HepG2 (cell line): Measurements from ENCODE around the gene TFAP2E. TPM values are rescaled to one million over a fixed set of nuclear protein-coding genes. Genes with fewer than 3 reads are reported as not detected.

Experiments used
- GATAD2A ChIP-seq: IDR thresholded peaks from 2 replicates; pipeline ENCODE4 v1.6.1; 2016
- PLSCR1 ChIP-seq: sonication (generic); formaldehyde crosslinking; IDR thresholded peaks from 2 replicates; pipeline ENCODE4 v1.5.0; 2020; ENCODE audit warnings: missing genetic modification reagents, mild to moderate bottlenecking, borderline replicate concordance
- POLR2A ChIP-seq, 2 experiments: IDR thresholded peaks; 2 replicates each; pipeline ENCODE4 v1.6.1; 2011; ENCODE audit warnings: low read depth in 2 of 2, low read length in 2 of 2, mild to moderate bottlenecking in 1 of 2, moderate library complexity in 1 of 2; ENCODE audit not compliant: insufficient read depth in 1 of 2
- U2AF2 ChIP-seq: fragments of 200-400 bp; formaldehyde crosslinking; IDR thresholded peaks from 2 replicates; pipeline ENCODE4 v1.6.1; 2017; ENCODE audit warnings: low read depth, mild to moderate bottlenecking, low read length
- ZBTB1 ChIP-seq: sonication (generic); formaldehyde crosslinking; IDR thresholded peaks from 2 replicates; pipeline ENCODE4 v1.4.0; 2020; ENCODE audit warnings: missing genetic modification reagents, borderline replicate concordance
- ZBTB20 ChIP-seq: sonication (generic); formaldehyde crosslinking; IDR thresholded peaks from 2 replicates; pipeline ENCODE4 v1.8.1; 2023; ENCODE audit warnings: missing genetic modification reagents, low read depth, mild to moderate bottlenecking, borderline replicate concordance
- ZNF317 ChIP-seq: sonication (generic); formaldehyde crosslinking; IDR thresholded peaks from 2 replicates; pipeline ENCODE4 v1.5.0; 2020; ENCODE audit warnings: mild to moderate bottlenecking, missing genetic modification reagents
- ZNF407 ChIP-seq: sonication (generic); formaldehyde crosslinking; IDR thresholded peaks from one replicate; pipeline ENCODE4 v1.5.1; 2020; ENCODE audit warnings: mild to moderate bottlenecking, missing genetic modification reagents; ENCODE audit errors: not compliant biosample characterization
- polyA plus RNA-seq, 8 experiments: library from polyadenylated mRNA; depleted of rRNA in 3 of 8; stranded (reverse) in 7 of 8; unstranded in 1 of 8; fragments of >200 nt; fragmentation: Illumina TruSeq in 4 of 8; extraction: Trizol in 4 of 8; gene quantifications; 2 replicates each; pipeline versions ENCODE4 v1.2.1 to v1.2.3, GENCODE V29; 2011 to 2016; ENCODE audit warnings: low read depth in 4 of 8, missing spikeins in 1 of 8, mixed read lengths in 1 of 8; ENCODE audit not compliant: insufficient read depth in 1 of 8
- total RNA-seq, 5 experiments: library from RNA; depleted of rRNA; stranded (reverse); fragments of >200 nt; fragmentation: Illumina TruSeq; extraction: Trizol; gene quantifications; 2 replicates each; pipeline ENCODE4 v1.2.3, GENCODE V29; 2016; ENCODE audit warnings: low read depth in 1 of 5
- TF ChIP-seq, protein P1 (sequence below): sonication (generic); formaldehyde crosslinking; IDR thresholded peaks from 2 replicates; pipeline ENCODE4 v1.4.0; 2020; ENCODE audit warnings: mild to moderate bottlenecking, missing genetic modification reagents

TFAP2E gene
- total and polyA plus RNA-seq, 2 of the 13 experiments (the other 11 are each of a cell fraction or from before 2014, with no cell fraction given), result 0.31 to 0.41 TPM

GRCh38 chr1:35539073-35539823, 33.9 kb upstream of the TFAP2E start (continued):
- TF ChIP-seq U2AF2 (no peak), GATAD2A (no peak), ZNF407 (no peak), ZBTB20 (CRISPR knock-in tag) (no peak), POLR2A (IDR thresholded peaks at IDR 0.05; ENCODE audit: insufficient read depth in 1 of 2, low read depth in 2 of 2, low read length in 2 of 2) (no peak), ZBTB1 (no peak), ZNF317 (no peak), PLSCR1 (CRISPR knock-in tag) (no peak)
- TF ChIP-seq, protein P1, sequence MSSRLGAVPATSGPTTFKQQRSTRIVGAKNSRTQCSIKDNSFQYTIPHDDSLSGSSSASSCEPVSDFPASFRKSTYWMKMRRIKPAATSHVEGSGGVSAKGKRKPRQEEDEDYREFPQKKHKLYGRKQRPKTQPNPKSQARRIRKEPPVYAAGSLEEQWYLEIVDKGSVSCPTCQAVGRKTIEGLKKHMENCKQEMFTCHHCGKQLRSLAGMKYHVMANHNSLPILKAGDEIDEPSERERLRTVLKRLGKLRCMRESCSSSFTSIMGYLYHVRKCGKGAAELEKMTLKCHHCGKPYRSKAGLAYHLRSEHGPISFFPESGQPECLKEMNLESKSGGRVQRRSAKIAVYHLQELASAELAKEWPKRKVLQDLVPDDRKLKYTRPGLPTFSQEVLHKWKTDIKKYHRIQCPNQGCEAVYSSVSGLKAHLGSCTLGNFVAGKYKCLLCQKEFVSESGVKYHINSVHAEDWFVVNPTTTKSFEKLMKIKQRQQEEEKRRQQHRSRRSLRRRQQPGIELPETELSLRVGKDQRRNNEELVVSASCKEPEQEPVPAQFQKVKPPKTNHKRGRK (CRISPR knock-in tag), result no peak
- TF ChIP-seq, all 625 proteins: peak for 0
